Choroid plexus epithelial cell (primary cell): ENCODE measurements around the gene KIF19.

Experiments
- DNase-seq: peaks from one replicate; pipeline ENCODE4 v3.0.0-alpha.2; 2010; ENCODE audit warnings: low read depth
- H3K4me3 ChIP-seq: 2 replicates; pipeline ENCODE4 v1.5.1; 2011; ENCODE audit warnings: low read depth, mild to moderate bottlenecking, control low read depth, low read length, moderate library complexity
- TF ChIP-seq, protein P1 (sequence below): conservative IDR thresholded peaks from 2 replicates; pipeline ENCODE4 v1.5.1; 2011; ENCODE audit warnings: low read depth, mild to moderate bottlenecking, control low read depth, inconsistent platforms, low read length, moderate library complexity

KIF19 gene

DNA sequence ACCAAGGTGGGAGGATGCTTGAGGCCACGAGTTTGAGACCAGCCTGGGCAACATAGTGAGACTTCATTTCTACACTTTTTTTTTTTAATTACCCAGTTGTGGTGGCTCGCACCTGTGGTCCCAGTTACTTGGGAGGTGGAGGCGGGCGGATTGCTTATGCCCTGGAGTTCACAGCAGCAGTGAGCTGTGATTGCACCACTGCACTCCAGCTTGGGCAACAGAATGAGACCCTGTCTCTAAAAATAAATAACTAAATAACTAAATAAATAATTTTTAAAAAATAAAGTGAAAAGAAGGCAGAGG lies 42.7 kb upstream of the KIF19 start:
- DNase-seq = no peak
- TF ChIP-seq, protein P1, sequence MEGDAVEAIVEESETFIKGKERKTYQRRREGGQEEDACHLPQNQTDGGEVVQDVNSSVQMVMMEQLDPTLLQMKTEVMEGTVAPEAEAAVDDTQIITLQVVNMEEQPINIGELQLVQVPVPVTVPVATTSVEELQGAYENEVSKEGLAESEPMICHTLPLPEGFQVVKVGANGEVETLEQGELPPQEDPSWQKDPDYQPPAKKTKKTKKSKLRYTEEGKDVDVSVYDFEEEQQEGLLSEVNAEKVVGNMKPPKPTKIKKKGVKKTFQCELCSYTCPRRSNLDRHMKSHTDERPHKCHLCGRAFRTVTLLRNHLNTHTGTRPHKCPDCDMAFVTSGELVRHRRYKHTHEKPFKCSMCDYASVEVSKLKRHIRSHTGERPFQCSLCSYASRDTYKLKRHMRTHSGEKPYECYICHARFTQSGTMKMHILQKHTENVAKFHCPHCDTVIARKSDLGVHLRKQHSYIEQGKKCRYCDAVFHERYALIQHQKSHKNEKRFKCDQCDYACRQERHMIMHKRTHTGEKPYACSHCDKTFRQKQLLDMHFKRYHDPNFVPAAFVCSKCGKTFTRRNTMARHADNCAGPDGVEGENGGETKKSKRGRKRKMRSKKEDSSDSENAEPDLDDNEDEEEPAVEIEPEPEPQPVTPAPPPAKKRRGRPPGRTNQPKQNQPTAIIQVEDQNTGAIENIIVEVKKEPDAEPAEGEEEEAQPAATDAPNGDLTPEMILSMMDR = no peak
- H3K4me3 ChIP-seq = no peak overlapping the region

DNA sequence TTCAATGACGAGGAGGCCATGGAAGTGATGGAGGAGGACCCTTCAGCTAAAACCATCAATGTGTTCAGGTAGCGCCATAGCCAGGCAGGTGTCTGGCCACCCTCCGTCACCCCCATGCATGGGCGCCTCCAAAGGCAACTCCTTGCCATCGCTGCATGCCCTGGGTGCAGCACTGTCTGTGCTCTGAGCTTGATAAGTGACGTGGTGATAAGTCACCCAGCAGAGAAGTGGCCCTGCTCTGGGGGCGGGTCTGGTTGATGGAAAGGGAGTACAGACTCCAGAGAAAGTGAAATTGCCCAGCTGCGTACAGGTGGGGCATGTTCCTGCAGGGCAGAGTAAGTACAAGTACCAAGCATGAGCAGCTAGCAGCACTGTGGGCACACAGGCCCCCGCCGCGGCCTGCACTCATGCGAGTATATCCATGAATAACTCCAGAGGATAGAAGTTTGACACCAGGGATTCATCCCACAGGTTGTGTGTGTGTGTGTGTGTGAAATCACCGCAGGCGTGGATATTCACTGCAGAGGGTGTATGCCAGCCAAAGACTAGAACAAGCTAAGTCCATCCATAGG lies 38.9 kb upstream of the KIF19 start:
- no peak for DNase-seq
- TF ChIP-seq, protein P1 = no peak
- H3K4me3 ChIP-seq = no peak overlapping the region

DNA sequence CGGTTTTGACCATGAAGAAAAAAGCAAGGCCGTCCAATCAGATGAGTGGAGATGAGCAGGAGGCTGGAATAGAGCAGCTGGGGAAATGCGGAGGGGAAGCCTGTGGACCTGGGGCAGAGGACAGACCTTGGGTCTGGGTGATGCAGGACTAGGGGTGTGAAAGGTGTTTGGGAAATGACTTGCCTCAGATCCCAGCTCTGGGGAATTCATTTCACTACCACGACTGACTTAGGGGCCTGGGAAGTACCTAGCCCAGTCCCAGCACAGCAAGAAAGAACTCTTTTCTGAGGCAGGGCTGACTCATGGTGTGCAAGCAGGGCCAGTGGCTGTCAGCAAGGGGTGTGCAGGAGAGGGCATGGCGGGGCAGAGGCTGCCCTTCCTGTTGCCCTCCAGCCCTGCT lies 37.2 kb upstream of the KIF19 start:
- DNase-seq = no peak
- TF ChIP-seq, protein P1 = no peak
- no peak overlapping the region for H3K4me3 ChIP-seq

DNA sequence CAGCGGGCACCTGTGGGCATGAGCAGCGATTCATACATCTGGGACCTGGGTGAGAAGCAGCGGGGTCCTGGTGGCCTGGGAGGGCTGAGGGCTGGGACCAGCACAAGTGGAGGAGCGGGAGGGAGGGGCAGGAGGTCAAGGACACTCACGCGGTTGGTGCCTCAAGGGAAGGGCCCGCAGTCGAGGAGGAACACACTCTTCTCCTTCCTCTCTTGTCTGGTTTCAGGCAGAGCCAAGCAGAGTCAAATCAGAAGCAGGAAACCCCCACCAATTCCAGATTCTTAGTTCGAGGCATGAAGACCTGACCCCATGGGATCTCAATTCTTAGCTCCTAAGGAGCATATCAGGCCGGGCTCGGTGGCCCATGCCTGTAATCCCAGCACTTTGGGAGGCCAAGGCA lies 36.3 kb upstream of the KIF19 start:
- H3K4me3 ChIP-seq = no peak overlapping the region
- DNase-seq = no peak
- TF ChIP-seq, protein P1 = no peak

DNA sequence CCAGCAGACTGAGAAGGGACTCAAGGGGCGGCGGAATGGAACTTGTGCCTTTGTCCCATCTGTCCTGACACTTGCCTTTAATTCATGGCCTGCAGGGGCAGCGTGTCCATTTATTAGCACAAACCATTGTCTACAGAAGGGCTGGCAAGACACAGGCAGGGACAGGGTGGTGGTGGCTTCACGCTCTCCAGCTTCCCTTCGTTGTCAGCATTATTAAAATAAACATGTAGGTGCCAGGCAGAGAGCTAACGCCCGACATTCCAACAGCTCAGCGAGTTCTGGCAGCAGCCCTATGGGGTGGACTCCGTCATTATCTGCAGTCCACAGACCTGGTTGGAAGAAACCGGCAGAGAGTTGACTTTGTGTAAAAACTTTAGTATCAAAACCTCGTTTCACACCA lies 35.7 kb upstream of the KIF19 start:
- no peak overlapping the region for H3K4me3 ChIP-seq
- DNase-seq = no peak
- TF ChIP-seq, protein P1 = no peak

DNA sequence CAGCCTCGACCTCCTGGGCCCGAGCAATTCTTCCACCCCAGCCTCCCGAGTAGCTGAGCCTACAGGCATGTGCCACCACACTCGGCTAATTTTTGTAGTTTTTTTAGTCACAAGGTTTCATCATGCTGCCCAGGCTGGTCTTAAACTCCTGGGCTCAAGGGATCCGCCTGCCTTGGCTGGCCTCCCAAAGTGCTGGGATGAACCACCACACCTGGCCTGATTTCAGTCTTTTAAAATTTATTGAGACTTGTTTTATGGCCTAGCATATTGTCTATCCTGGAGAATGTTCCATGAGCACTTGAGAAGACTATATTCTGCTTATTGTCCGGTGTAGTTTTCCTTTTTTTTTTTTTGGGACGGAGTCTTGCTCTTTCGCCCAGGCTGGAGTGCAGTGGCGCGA lies 33.5 kb upstream of the KIF19 start:
- no peak overlapping the region for H3K4me3 ChIP-seq
- DNase-seq = no peak
- TF ChIP-seq, protein P1 = no peak

DNA sequence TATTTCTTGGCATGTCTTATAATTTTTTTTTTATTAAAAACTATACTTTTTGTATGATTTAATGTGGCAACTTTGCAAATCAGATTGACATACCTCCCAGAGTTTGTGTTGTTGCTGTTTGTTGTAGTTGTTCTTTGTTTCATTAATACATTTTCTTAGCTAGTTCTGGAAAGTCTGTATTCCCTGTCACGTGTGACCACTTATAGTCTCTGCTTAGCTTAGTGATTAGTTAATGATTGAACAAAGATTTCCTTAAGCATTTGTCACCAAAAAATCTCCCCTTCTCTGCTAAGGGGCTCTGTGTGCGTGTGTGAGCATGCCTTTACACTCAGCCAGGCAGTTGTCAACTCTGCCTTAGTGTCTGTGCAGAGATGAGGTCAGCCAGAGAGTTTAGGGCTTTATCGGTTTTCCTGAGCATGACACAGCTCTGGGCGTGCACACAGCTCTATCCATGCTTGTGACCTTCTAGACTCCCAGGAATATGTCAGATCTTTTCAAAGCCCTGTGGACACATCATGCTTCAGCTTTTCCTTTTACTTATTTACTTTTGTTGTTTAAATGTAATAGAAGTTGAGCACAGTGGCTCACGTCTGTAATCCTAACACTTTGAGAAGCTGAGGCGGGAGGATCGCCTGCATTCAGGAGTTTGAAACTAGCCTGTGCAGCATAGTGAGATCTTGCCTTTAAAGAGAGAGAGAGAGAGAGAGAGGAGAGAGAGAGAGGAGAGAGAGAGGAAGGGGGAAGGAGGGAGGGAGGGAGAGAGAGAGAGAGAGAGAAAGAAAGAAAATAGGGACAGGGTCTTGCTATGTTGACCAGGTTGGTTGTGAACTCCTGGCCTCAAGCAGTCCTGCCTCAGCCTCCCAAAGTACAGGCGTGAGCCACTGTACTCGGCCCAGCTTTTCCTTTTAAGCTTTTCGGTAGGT lies 30.1 kb upstream of the KIF19 start:
- DNase-seq = no peak
- TF ChIP-seq, protein P1 = no peak
- no peak overlapping the region for H3K4me3 ChIP-seq
